Mesendoderm (in vitro differentiated cells): ENCODE measurements around the gene ZNF74.
"Not testable (repeated sequence)": the region's sequence is repeated elsewhere in the genome, so short reads cannot be mapped to it uniquely, and the experiment has no call there.

Experiments
- DNase-seq: peaks from one replicate; pipeline ENCODE4 v3.0.0; 2013
- H2AK5ac ChIP-seq: 2 replicates; pipeline ENCODE4 v1.6.1; 2013; ENCODE audit warnings: low read length, inconsistent platforms
- H2BK120ac ChIP-seq: 2 replicates; pipeline ENCODE4 v1.6.1; 2013; ENCODE audit warnings: low read depth, mild to moderate bottlenecking, low read length, moderate library complexity, mixed read lengths
- H2BK15ac ChIP-seq: replicated peaks from 2 replicates; pipeline ENCODE4 v1.6.1; 2013; ENCODE audit warnings: low read depth, mild to moderate bottlenecking, moderate library complexity
- H2BK5ac ChIP-seq: 2 replicates; pipeline ENCODE4 v1.6.1; 2013; ENCODE audit warnings: low read length, inconsistent platforms
- H3K18ac ChIP-seq: 2 replicates; pipeline ENCODE4 v1.6.1; 2013; ENCODE audit warnings: mild to moderate bottlenecking, low read length, mixed read lengths
- H3K23ac ChIP-seq: one replicate; pipeline ENCODE4 v1.6.1; 2013; ENCODE audit warnings: low read length
- H3K27ac ChIP-seq: 2 replicates; pipeline ENCODE4 v1.5.1; 2013; ENCODE audit warnings: low read depth, mild to moderate bottlenecking, inconsistent platforms, low read length, moderate library complexity
- H3K27me3 ChIP-seq: 2 replicates; pipeline ENCODE4 v1.6.1; 2013; ENCODE audit warnings: low read length, control low read depth, mild to moderate bottlenecking, inconsistent platforms; ENCODE audit not compliant: insufficient read depth, poor library complexity
- H3K36me3 ChIP-seq: 2 replicates; pipeline ENCODE4 v1.6.1; 2013; ENCODE audit warnings: low read length, inconsistent platforms; ENCODE audit not compliant: control insufficient read depth, insufficient read depth
- H3K4ac ChIP-seq: one replicate; pipeline ENCODE4 v1.6.1; 2013; ENCODE audit warnings: low read depth, mild to moderate bottlenecking, low read length, moderate library complexity
- H3K4me1 ChIP-seq: 2 replicates; pipeline ENCODE4 v1.6.1; 2013; ENCODE audit warnings: low read depth, low read length, inconsistent platforms; ENCODE audit not compliant: control insufficient read depth
- H3K4me2 ChIP-seq: 2 replicates; pipeline ENCODE4 v1.6.1; 2013; ENCODE audit warnings: low read length
- H3K4me3 ChIP-seq: 2 replicates; pipeline ENCODE4 v1.5.1; 2013; ENCODE audit warnings: mild to moderate bottlenecking, low read length
- H3K56ac ChIP-seq: one replicate; pipeline ENCODE4 v1.6.1; 2013; ENCODE audit warnings: low read length
- H3K79me1 ChIP-seq: 2 replicates; pipeline ENCODE4 v1.6.1; 2013; ENCODE audit warnings: low read length, inconsistent platforms
- H3K79me2 ChIP-seq: 2 replicates; pipeline ENCODE4 v1.6.1; 2013; ENCODE audit warnings: mild to moderate bottlenecking, low read length; ENCODE audit not compliant: control insufficient read depth, insufficient read depth
- H3K9ac ChIP-seq: 2 replicates; pipeline ENCODE4 v1.6.1; 2013; ENCODE audit warnings: low read length, inconsistent platforms
- H4K5ac ChIP-seq: one replicate; pipeline ENCODE4 v1.6.1; 2013; ENCODE audit warnings: low read length
- H4K8ac ChIP-seq: one replicate; pipeline ENCODE4 v1.6.1; 2013; ENCODE audit warnings: low read depth, mild to moderate bottlenecking, control low read depth, low read length, moderate library complexity
- WGBS: extraction: QIAGEN DNeasy Blood & Tissue Kit; methylation state at CpG from one replicate; pipeline ENCODE4 v1.1.7; 2013; ENCODE audit warnings: low lambda C conversion rate, missing lambda C conversion rate; ENCODE audit not compliant: insufficient coverage; ENCODE audit errors: extremely low coverage; 5-methylcytosine and 5-hydroxymethylcytosine counted together

The ZNF74 gene

DNA sequence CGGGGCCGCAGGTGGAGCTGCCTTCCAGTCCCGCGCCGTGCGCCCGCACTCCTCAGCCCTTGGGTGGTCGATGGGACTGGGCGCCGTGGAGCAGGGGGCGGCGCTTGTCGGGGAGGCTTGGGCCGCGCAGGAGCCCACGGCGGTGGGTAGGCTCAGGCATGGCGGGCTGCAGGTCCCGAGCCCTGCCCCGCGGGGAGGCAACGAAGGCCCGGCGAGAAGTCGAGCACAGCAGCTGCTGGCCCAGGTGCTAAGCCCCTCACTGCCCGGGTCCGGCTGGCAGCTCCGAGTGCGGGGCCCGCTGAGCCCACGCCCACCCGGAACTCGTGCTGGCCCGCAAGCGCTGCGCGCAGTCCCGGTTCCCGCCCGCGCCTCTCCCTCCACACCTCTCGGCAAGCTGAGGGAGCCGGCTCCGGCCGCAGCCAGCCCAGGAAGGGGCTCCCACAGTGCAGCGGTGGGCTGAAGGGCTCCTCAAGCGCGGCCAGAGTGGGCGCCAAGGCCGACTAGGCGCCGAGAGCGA is 1.5 kb upstream of the ZNF74 start:
- not testable (repeated sequence) for H3K27me3 ChIP-seq, H3K4me2 ChIP-seq, H4K8ac ChIP-seq, H3K4me3 ChIP-seq, H2BK5ac ChIP-seq, H2BK120ac ChIP-seq, H3K56ac ChIP-seq, H3K27ac ChIP-seq, H3K18ac ChIP-seq, H3K4ac ChIP-seq, H4K5ac ChIP-seq, H3K23ac ChIP-seq, H2BK15ac ChIP-seq, H3K9ac ChIP-seq, H3K4me1 ChIP-seq, DNase-seq, H3K79me1 ChIP-seq, H3K36me3 ChIP-seq, H2AK5ac ChIP-seq
- no CpG with 5 or more reads among the region's 53 CpGs for WGBS
- H3K79me2 ChIP-seq = peaks cover 17% of the 10 kb centered on the region

DNA sequence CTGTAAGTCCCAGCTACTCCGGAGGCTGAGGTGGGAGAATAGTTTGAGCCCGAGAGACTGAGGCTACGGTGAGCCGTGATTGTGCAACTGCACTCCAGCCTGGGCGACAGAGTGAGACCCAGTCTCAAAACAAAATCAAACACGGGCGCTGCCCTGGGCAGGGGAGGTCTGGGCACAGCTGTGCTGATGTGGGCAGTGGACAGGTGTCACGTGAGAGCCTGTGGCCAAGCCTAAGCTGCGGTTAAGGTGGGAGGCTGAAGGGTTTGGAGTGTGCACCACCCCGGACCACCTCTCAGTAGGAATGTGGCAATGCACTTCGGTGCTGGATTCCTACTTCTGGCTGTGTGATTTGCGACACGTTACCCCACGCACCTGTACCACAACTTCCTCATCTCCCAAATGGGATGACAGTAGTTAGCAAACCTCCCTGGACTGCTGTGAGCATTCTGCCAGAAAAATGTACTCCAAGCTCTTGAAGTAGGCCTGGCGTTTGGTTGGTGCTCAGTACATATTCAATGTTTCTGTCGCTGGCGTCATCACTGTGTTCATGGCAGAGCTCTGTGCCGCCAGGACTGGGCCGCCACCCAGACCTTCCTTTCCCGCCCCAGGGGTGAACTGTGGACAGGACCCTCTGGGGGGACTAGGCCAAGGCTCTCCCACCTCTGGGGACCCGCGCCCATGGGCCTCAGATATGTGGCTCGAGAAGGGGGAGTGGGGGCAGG is 807 bp upstream of the ZNF74 start:
- Histone ChIP-seq H2BK15ac (no peak overlapping the region), H2AK5ac (peak overlapping the region; percentile 37), H4K8ac (peak overlapping the region; percentile 40), H3K4me3 (no peak overlapping the region), H3K56ac (peak overlapping the region; percentile 93), H2BK120ac (no peak overlapping the region), H3K79me1 (peaks cover 5% of the 10 kb centered on the region), H3K27me3 (no peaks in the 10 kb centered on the region), H2BK5ac (no peak overlapping the region), H3K9ac (peak overlapping the region; percentile 85), H3K23ac (no peak overlapping the region), H3K18ac (peak overlapping the region; percentile 33), H3K4ac (peak overlapping the region; percentile 45), H3K36me3 (no peaks in the 10 kb centered on the region), H3K79me2 (peaks cover 21% of the 10 kb centered on the region), H3K4me1 (peaks cover 7% of the 10 kb centered on the region), H3K27ac (no peak overlapping the region), H4K5ac (no peak overlapping the region), H3K4me2 (peak overlapping the region; percentile 63)
- DNase-seq = no peak
- no CpG with 5 or more reads among the region's 23 CpGs for WGBS

DNA sequence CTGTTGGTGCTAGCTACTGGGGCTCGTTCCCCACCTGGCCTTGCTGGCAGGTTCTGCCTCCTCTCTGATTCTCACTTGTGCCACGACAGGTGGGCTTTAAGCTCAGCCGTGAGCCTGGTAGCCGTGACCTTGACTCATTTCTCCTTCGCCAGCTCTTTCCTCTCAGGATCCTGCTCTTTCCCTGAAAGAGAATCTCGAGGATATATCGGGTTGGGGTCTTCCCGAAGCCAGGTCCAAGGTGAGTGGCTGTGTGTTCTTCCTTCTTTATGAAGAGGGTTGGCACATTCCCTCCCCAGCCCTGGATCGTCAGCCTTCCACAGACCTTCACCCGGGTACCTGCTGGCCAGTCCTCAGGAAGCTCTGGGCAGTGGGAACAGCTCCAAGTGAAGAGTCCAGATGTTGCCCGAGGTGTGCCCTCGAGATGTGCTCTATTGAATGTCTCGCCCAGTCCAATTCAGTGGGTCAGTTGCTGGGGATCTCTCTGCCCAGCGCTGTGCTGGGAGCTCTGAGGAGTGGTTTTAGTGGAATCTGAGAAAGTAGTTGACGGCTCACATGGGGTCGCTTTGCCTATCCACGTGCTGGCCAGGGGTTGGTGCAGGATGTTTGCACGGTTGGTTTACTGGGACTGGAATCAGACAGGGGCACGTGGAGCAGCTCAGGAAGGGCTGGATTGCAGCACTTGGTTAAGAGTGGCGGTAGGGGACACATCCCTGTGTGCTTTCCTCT is 1.4 kb downstream of the ZNF74 start:
- H3K4ac ChIP-seq = no peak overlapping the region
- DNase-seq = no peak
- H3K4me2 ChIP-seq = peak overlapping the region; percentile 41
- no peak overlapping the region for H4K5ac ChIP-seq
- no peak overlapping the region for H3K18ac ChIP-seq
- H2BK5ac ChIP-seq = no peak overlapping the region
- WGBS = no CpG with 5 or more reads among the region's 20 CpGs
- H3K79me2 ChIP-seq = peaks cover 25% of the 10 kb centered on the region
- no peak overlapping the region for H3K23ac ChIP-seq
- H2AK5ac ChIP-seq = no peak overlapping the region
- no peak overlapping the region for H4K8ac ChIP-seq
- no peak overlapping the region for H3K4me3 ChIP-seq
- no peak overlapping the region for H2BK15ac ChIP-seq
- peaks cover 11% of the 10 kb centered on the region for H3K79me1 ChIP-seq
- H2BK120ac ChIP-seq = no peak overlapping the region
- no peak overlapping the region for H3K27ac ChIP-seq
- H3K4me1 ChIP-seq = peaks cover 7% of the 10 kb centered on the region
- H3K27me3 ChIP-seq = no peaks in the 10 kb centered on the region
- H3K9ac ChIP-seq = peak overlapping the region; percentile 98
- H3K56ac ChIP-seq = peak overlapping the region; percentile 59
- H3K36me3 ChIP-seq = no peaks in the 10 kb centered on the region

DNA sequence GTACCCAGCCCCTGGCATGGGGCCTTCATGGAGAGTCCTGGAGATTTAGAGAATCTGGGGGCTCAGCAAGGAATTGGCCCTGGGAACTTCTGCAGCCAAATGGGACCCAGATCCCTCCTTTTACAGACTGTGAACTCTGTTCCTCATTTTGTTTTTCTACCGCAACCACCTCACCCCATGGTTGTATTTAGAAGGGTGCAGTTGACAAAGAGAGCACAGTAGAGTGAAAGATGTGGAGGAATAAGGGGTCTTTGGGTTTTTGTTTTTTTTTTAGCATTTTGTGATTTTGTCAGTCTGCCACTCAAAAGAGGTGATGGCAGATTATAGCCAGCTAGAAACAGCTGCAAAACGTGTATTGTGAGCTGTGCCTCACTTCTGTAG is 1.9 kb downstream of the ZNF74 start:
- H3K23ac ChIP-seq = no peak overlapping the region
- H2BK120ac ChIP-seq = no peak overlapping the region
- no peak overlapping the region for H2AK5ac ChIP-seq
- WGBS = no CpG with 5 or more reads among the region's 2 CpGs
- H3K4me2 ChIP-seq = peak overlapping the region; percentile 41
- H3K27ac ChIP-seq = no peak overlapping the region
- H3K4ac ChIP-seq = no peak overlapping the region
- peaks cover 7% of the 10 kb centered on the region for H3K4me1 ChIP-seq
- H4K8ac ChIP-seq = no peak overlapping the region
- H3K79me2 ChIP-seq = peaks cover 27% of the 10 kb centered on the region
- DNase-seq = no peak
- no peak overlapping the region for H2BK5ac ChIP-seq
- no peak overlapping the region for H4K5ac ChIP-seq
- H3K79me1 ChIP-seq = peaks cover 15% of the 10 kb centered on the region
- H3K56ac ChIP-seq = peak overlapping the region; percentile 59
- H3K36me3 ChIP-seq = no peaks in the 10 kb centered on the region
- no peak overlapping the region for H3K18ac ChIP-seq
- no peaks in the 10 kb centered on the region for H3K27me3 ChIP-seq
- peak overlapping the region; percentile 98 for H3K9ac ChIP-seq
- H3K4me3 ChIP-seq = no peak overlapping the region
- no peak overlapping the region for H2BK15ac ChIP-seq

DNA sequence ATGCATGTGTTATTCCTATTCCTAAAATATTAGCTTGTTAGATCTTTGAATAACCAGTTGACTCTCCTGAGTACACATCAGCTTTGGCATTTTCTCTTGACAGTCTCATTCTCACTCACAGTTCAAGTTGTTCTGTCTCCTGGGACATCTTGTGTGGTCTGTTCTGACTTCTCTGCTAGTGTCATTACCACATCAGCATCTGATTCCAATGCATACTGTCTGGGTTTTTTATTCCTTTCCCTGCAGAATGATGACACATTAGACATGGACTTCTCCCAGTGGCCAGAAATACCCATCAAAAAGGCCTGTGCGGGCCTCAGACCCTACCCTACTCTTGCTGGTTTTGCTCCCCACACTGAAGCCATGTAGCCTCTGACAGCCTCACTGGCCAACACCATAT is 2.7 kb downstream of the ZNF74 start:
- Histone ChIP-seq H2BK15ac (no peak overlapping the region), H4K8ac (no peak overlapping the region), H3K4me2 (peak overlapping the region; percentile 4), H3K27me3 (no peaks in the 10 kb centered on the region), H3K4me3 (no peak overlapping the region), H3K79me2 (peaks cover 27% of the 10 kb centered on the region), H3K56ac (no peak overlapping the region), H3K79me1 (peaks cover 18% of the 10 kb centered on the region), H3K27ac (no peak overlapping the region), H4K5ac (no peak overlapping the region), H2BK5ac (no peak overlapping the region), H2BK120ac (no peak overlapping the region), H3K18ac (no peak overlapping the region), H3K4ac (no peak overlapping the region), H3K4me1 (peaks cover 7% of the 10 kb centered on the region), H3K23ac (no peak overlapping the region), H3K9ac (no peak overlapping the region), H2AK5ac (no peak overlapping the region), H3K36me3 (peaks cover 3% of the 10 kb centered on the region)
- no peak for DNase-seq
- no CpG with 5 or more reads among the region's 1 CpG for WGBS
